HCT116 (cell line): ENCODE results near the gene ZNF692. TPM values are rescaled to one million over a fixed set of nuclear protein-coding genes. Genes with fewer than 3 reads are reported as not detected.

Source experiments
- ATAC-seq: fragments of 200-7000 bp; cut with Tn5 transposase; 2 replicates; pipeline ENCODE4 v1.9.1; 2020; ENCODE audit warnings: mild to moderate bottlenecking, moderate library complexity
- BruUV-seq: library from RNA; stranded (reverse); fragments of 400-500 nt; replicated peaks from 2 replicates; lab custom pipeline; 2021; lab: Mats Ljungman, UMichigan
- CTCF ChIA-PET: fragments of 300-600 bp; sonication (Branson Sonifier 250); formaldehyde crosslinking; loops from one replicate; lab custom pipeline; 2021; ENCODE audit warnings: antibody characterized with exemption; lab: Charles Lee
- POLR2A ChIA-PET: fragments of 300-600, 350-600 bp; sonication (Branson Sonifier 250); formaldehyde crosslinking; loops from one replicate; lab custom pipeline; 2021; ENCODE audit warnings: antibody characterized with exemption; lab: Charles Lee
- RAD21 ChIA-PET, 2 experiments: fragments of 300-600 bp; sonication (Branson Sonifier 250); formaldehyde crosslinking; loops; one replicate each; lab custom pipeline; 2023; ENCODE audit warnings: low total read pairs in 2 of 2; ENCODE audit not compliant: uncharacterized antibody in 2 of 2, unreplicated experiment in 2 of 2, low non-redundant PET in 1 of 2; lab: Charles Lee
- DNase-seq: peaks from one replicate; pipeline ENCODE4 v3.0.0-alpha.2; 2010; ENCODE audit warnings: low read depth, low spot score
- H2AFZ ChIP-seq: fragments of 200-600 bp; shearing (Covaris generic), sonication (generic); 2 replicates; pipeline ENCODE4 v1.6.1; 2017; ENCODE audit warnings: low read depth, mixed run types, mixed read lengths, antibody characterized with exemption, low read length; ENCODE audit not compliant: poor library complexity, severe bottlenecking
- H3K27ac ChIP-seq: 2 replicates; pipeline ENCODE4 v1.5.1; 2012; ENCODE audit warnings: low read depth, low read length
- H3K27me3 ChIP-seq: fragments of 200-600 bp; sonication (generic); 2 replicates; pipeline ENCODE4 v1.6.1; 2016; ENCODE audit warnings: mixed run types, low read length, mixed read lengths; ENCODE audit not compliant: insufficient read depth
- H3K36me3 ChIP-seq, 2 experiments: fragments of 200-500 bp in 1 of 2; fragments of 200-600 bp in 1 of 2; sonication (Bioruptor generic) in 1 of 2; sonication (generic) in 1 of 2; 2 replicates each; pipeline versions ENCODE4 v1.5.1 to v1.6.1; 2014 to 2016; ENCODE audit warnings: low read length in 2 of 2, inconsistent platforms in 1 of 2, mixed read lengths in 1 of 2, mixed run types in 1 of 2; ENCODE audit not compliant: insufficient read depth in 2 of 2, control insufficient read depth in 1 of 2
- H3K4me1 ChIP-seq, 2 experiments: fragments of 200-600 bp in 1 of 2; sonication (generic) in 1 of 2; 2 replicates each; pipeline versions ENCODE4 v1.5.1 to v1.6.1; 2012 to 2017; ENCODE audit warnings: low read length in 2 of 2, inconsistent platforms in 1 of 2, mild to moderate bottlenecking in 1 of 2, mixed read lengths in 1 of 2, mixed run types in 1 of 2, moderate library complexity in 1 of 2; ENCODE audit not compliant: insufficient read depth in 2 of 2, control insufficient read depth in 1 of 2
- H3K4me2 ChIP-seq: fragments of 200-600 bp; sonication (generic); 2 replicates; pipeline ENCODE4 v1.6.1; 2017; ENCODE audit warnings: mixed run types, low read length, mixed read lengths
- H3K4me3 ChIP-seq, 2 experiments: fragments of 200-600 bp in 1 of 2; sonication (generic) in 1 of 2; replicated peaks in 1 of 2; 2 replicates each; pipeline ENCODE4 v1.5.1; 2011 to 2016; ENCODE audit warnings: low read length in 2 of 2, control low read depth in 1 of 2, low read depth in 1 of 2, mild to moderate bottlenecking in 1 of 2, mixed read lengths in 1 of 2, mixed run types in 1 of 2
- H3K79me2 ChIP-seq: fragments of 200-600 bp; sonication (generic); 2 replicates; pipeline ENCODE4 v1.6.1; 2017; ENCODE audit warnings: mild to moderate bottlenecking, mixed run types, low read length, moderate library complexity, mixed read lengths; ENCODE audit not compliant: insufficient read depth
- H3K9ac ChIP-seq: fragments of 200-600 bp; sonication (generic); 2 replicates; pipeline ENCODE4 v1.6.1; 2016; ENCODE audit warnings: low read length, mixed read lengths
- H3K9me2 ChIP-seq: fragments of 200-600 bp; sonication (generic), shearing (Covaris generic); 2 replicates; pipeline ENCODE4 v1.6.1; 2017; ENCODE audit warnings: mixed run types, mild to moderate bottlenecking, moderate library complexity; ENCODE audit not compliant: insufficient read depth
- H3K9me3 ChIP-seq, 2 experiments: fragments of 200-500 bp in 1 of 2; fragments of 200-600 bp in 1 of 2; sonication (Bioruptor generic) in 1 of 2; sonication (generic) in 1 of 2; 2 replicates each; pipeline ENCODE4 v1.6.1; 2014 to 2017; ENCODE audit warnings: low read length in 2 of 2, mixed read lengths in 2 of 2, inconsistent platforms in 1 of 2, low read depth in 1 of 2, mild to moderate bottlenecking in 1 of 2, mixed run types in 1 of 2, moderate library complexity in 1 of 2; ENCODE audit not compliant: control insufficient read depth in 1 of 2, insufficient read depth in 1 of 2
- H4K20me1 ChIP-seq: fragments of 200-600 bp; sonication (generic), shearing (Covaris generic); 2 replicates; pipeline ENCODE4 v1.6.1; 2017; ENCODE audit warnings: mixed run types, mild to moderate bottlenecking, moderate library complexity; ENCODE audit not compliant: insufficient read depth
- CTCF ChIP-seq, 3 experiments: fragments of 200-600 bp in 1 of 3; sonication (generic) in 1 of 3; IDR thresholded peaks in 2 of 3; conservative IDR thresholded peaks in 1 of 3; 2 replicates each; pipeline ENCODE4 v1.5.1; 2012 to 2017; ENCODE audit warnings: low read depth in 2 of 3, low read length in 2 of 3, antibody characterized with exemption in 1 of 3, borderline replicate concordance in 1 of 3, control low read depth in 1 of 3, mild to moderate bottlenecking in 1 of 3, mixed read lengths in 1 of 3, mixed run types in 1 of 3, moderate library complexity in 1 of 3; ENCODE audit not compliant: insufficient read depth in 1 of 3
- EZH2 ChIP-seq: fragments of 200-600 bp; sonication (generic); IDR thresholded peaks from 2 replicates; pipeline ENCODE4 v1.6.1; 2017; ENCODE audit warnings: antibody characterized with exemption, mixed run types
- FOSL1 ChIP-seq: IDR thresholded peaks from 2 replicates; pipeline ENCODE4 v1.6.1; 2012; ENCODE audit warnings: low read depth
- POLR2AphosphoS5 ChIP-seq: IDR thresholded peaks from 2 replicates; pipeline ENCODE4 v1.6.1; 2011; ENCODE audit warnings: mild to moderate bottlenecking, low read depth, low read length, moderate library complexity
- SRF ChIP-seq: IDR thresholded peaks from 2 replicates; pipeline ENCODE4 v1.6.1; 2012; ENCODE audit warnings: low read depth
- YY1 ChIP-seq: IDR thresholded peaks from 2 replicates; pipeline ENCODE4 v1.6.1; 2011; ENCODE audit warnings: low read length, low read depth, moderate library complexity, mild to moderate bottlenecking; ENCODE audit not compliant: insufficient replicate concordance; ENCODE audit errors: extremely low read depth
- ZFX ChIP-seq: fragments of 450-650 bp; IDR thresholded peaks from 2 replicates; pipeline ENCODE4 v1.6.1; 2017
- intact Hi-C: fragments of 100-400 bp; cut with micrococcal nuclease; formaldehyde crosslinking; loops from 2 replicates; pipeline ENCODE4 v1.10.0; 2022
- total RNA-seq: library from RNA; stranded (reverse); gene quantifications from one replicate; pipeline ENCODE4 v1.2.1, GENCODE V29; 2021; ENCODE audit not compliant: unreplicated experiment
- TF ChIP-seq, protein P1 (sequence below): IDR thresholded peaks from 2 replicates; pipeline ENCODE4 v1.6.1; 2012
- TF ChIP-seq, protein P2 (sequence below): IDR thresholded peaks from 2 replicates; pipeline ENCODE4 v1.6.1; 2012; ENCODE audit warnings: low read depth

ZNF692 gene
- total RNA-seq, 1 experiment from 2014 or later = 76.2 TPM

- Histone ChIP-seq H3K79me2 (peaks cover 10% of the 10 kb centered on the region; the same call in 1 of the 2 replicates), H4K20me1 (no peaks in the 10 kb centered on the region), H2AFZ (no peak overlapping the region), H3K9me3 (no peaks in the 10 kb centered on the region), H3K4me3 (peak overlapping the region; percentile 38 to 53), H3K27ac (no peak overlapping the region; the same call in 1 of the 2 replicates), H3K36me3 (no peaks in the 10 kb centered on the region), H3K4me2 (peak overlapping the region; percentile 74), H3K9me2 (no peaks in the 10 kb centered on the region), H3K9ac (peak overlapping the region; percentile 42), H3K27me3 (no peaks in the 10 kb centered on the region), H3K4me1 (peaks cover 5 to 34% of the 10 kb centered on the region in 2 experiments; a peak in 3 of 4 replicates)
- DNase-seq (no peak), ATAC-seq (no peak)
- ChIA-PET CTCF (no interaction called here), RAD21 (no interaction called here), POLR2A (no interaction called here)
- intact Hi-C loops = no loop called here
- no peak for TF ChIP-seq SRF
- no peak for TF ChIP-seq CTCF (IDR thresholded peaks at IDR 0.05 in 2 of 3, conservative IDR thresholded peaks at IDR 0.05 in 1 of 3; ENCODE audit: borderline replicate concordance in 1 of 3, insufficient read depth in 1 of 3, low read depth in 2 of 3, low read length in 2 of 3)
- TF ChIP-seq, protein P1, sequence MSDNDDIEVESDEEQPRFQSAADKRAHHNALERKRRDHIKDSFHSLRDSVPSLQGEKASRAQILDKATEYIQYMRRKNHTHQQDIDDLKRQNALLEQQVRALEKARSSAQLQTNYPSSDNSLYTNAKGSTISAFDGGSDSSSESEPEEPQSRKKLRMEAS = 0 out of 2 replicates have a peak, but pooled peaks have one; percentile 2
- BruUV-seq = no TSS peak
These were observed 3.8 kb upstream of the ZNF692 start for GRCh38 chr1:248862695-248862997.

DNA sequence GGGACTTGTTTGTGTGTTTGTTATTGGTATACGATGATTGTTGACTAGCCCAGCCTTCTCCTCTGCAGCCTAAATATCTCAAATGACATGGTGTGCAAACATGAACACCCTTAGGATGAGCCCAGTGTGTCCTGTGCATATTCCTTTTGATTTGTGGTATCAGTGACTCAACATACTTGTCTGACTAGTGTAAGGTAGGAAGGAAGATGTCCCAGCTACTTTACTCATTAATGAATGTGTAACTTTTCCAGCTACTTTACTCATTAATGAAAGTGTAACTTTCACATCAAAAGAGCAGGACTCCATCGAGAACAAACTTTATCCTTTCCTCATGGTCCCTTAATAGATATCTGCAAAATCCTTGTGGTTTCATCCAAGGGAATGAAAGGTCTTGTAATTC, 2.7 kb upstream of the ZNF692 start:
- DNase-seq (no peak), ATAC-seq (no peak)
- H4K20me1 ChIP-seq = no peaks in the 10 kb centered on the region
- intact Hi-C loops = no loop called here
- peaks cover 12 to 41% of the 10 kb centered on the region in 2 experiments for H3K4me1 ChIP-seq
- POLR2A ChIA-PET = no interaction called here
- TF ChIP-seq POLR2AphosphoS5 (no peak), EZH2 (no peak), FOSL1 (no peak), ZFX (no peak), YY1 (no peak)
- TF ChIP-seq, protein P2, sequence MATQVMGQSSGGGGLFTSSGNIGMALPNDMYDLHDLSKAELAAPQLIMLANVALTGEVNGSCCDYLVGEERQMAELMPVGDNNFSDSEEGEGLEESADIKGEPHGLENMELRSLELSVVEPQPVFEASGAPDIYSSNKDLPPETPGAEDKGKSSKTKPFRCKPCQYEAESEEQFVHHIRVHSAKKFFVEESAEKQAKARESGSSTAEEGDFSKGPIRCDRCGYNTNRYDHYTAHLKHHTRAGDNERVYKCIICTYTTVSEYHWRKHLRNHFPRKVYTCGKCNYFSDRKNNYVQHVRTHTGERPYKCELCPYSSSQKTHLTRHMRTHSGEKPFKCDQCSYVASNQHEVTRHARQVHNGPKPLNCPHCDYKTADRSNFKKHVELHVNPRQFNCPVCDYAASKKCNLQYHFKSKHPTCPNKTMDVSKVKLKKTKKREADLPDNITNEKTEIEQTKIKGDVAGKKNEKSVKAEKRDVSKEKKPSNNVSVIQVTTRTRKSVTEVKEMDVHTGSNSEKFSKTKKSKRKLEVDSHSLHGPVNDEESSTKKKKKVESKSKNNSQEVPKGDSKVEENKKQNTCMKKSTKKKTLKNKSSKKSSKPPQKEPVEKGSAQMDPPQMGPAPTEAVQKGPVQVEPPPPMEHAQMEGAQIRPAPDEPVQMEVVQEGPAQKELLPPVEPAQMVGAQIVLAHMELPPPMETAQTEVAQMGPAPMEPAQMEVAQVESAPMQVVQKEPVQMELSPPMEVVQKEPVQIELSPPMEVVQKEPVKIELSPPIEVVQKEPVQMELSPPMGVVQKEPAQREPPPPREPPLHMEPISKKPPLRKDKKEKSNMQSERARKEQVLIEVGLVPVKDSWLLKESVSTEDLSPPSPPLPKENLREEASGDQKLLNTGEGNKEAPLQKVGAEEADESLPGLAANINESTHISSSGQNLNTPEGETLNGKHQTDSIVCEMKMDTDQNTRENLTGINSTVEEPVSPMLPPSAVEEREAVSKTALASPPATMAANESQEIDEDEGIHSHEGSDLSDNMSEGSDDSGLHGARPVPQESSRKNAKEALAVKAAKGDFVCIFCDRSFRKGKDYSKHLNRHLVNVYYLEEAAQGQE = no peak
- CTCF ChIA-PET = interaction anchor here (0.9 kb wide), 1 partner anchor 24 kb away, joined by 3 read pairs; the partner anchor contains the start of gene ZNF672
- H3K36me3 ChIP-seq = no peaks in the 10 kb centered on the region; a peak in 1 of 4 replicates
- H3K9me2 ChIP-seq = no peaks in the 10 kb centered on the region
- H3K27me3 ChIP-seq = no peaks in the 10 kb centered on the region
- H3K9ac ChIP-seq = no peak overlapping the region
- H3K4me2 ChIP-seq = no peak overlapping the region
- H3K9me3 ChIP-seq = no peaks in the 10 kb centered on the region
- H3K4me3 ChIP-seq = no peak overlapping the region
- H3K27ac ChIP-seq = no peak overlapping the region
- no TSS peak for BruUV-seq
- no peak overlapping the region for H2AFZ ChIP-seq
- RAD21 ChIA-PET = no interaction called here
- H3K79me2 ChIP-seq = peaks cover 20% of the 10 kb centered on the region; the same call in 1 of the 2 replicates
